Panc1 (cell line): Measurements from ENCODE around the gene IFNA13.

Experiments
- CTCF ChIP-seq: fragments of 450-650 bp; IDR thresholded peaks from 2 replicates; pipeline ENCODE4 v1.5.1; 2017; ENCODE audit warnings: mild to moderate bottlenecking
- POLR2AphosphoS5 ChIP-seq: IDR thresholded peaks from 2 replicates; pipeline ENCODE4 v1.6.1; 2012; ENCODE audit warnings: mild to moderate bottlenecking, low read depth, low read length, moderate library complexity
- REST ChIP-seq, 2 experiments: IDR thresholded peaks; 2 replicates each; pipeline ENCODE4 v1.6.1; 2011 to 2012; ENCODE audit warnings: low read depth in 2 of 2, control low read depth in 1 of 2, low read length in 1 of 2, mild to moderate bottlenecking in 1 of 2, moderate library complexity in 1 of 2; ENCODE audit not compliant: insufficient read depth in 1 of 2

GRCh38 chr9:21413151-21413550, 45.3 kb upstream of the IFNA13 start:
- no peak for TF ChIP-seq CTCF
- no peak for TF ChIP-seq POLR2AphosphoS5
- no peak for TF ChIP-seq REST (IDR thresholded peaks at IDR 0.05; ENCODE audit: insufficient read depth in 1 of 2, low read depth in 2 of 2, low read length in 1 of 2)
